DND-41 (cell line): Measurements from ENCODE around the gene CACNA1I.

Experiments used
- ATAC-seq: fragments of 200-7000 bp; cut with Tn5 transposase; 3 replicates; pipeline ENCODE4 v1.9.1; 2021; ENCODE audit warnings: low read depth; ENCODE audit not compliant: insufficient read depth
- DNase-seq: peaks from one replicate; pipeline ENCODE4 v3.0.0-alpha.2; 2020
- H2AFZ ChIP-seq: 2 replicates; pipeline ENCODE4 v1.6.0; 2012; ENCODE audit warnings: low read depth, low read length
- H3K27ac ChIP-seq: 2 replicates; pipeline ENCODE4 v1.5.1; 2012; ENCODE audit warnings: low read length, inconsistent platforms
- H3K27me3 ChIP-seq: fragments of 200-600 bp; sonication (generic); 2 replicates; pipeline ENCODE4 v1.6.0; 2012; ENCODE audit warnings: low read length, mild to moderate bottlenecking, inconsistent platforms; ENCODE audit not compliant: insufficient read depth, poor library complexity
- H3K36me3 ChIP-seq: 2 replicates; pipeline ENCODE4 v1.5.1; 2012; ENCODE audit warnings: low read length, inconsistent platforms; ENCODE audit not compliant: insufficient read depth
- H3K4me1 ChIP-seq: 2 replicates; pipeline ENCODE4 v1.5.1; 2012; ENCODE audit warnings: mild to moderate bottlenecking, low read length; ENCODE audit not compliant: insufficient read depth
- H3K4me2 ChIP-seq: 2 replicates; pipeline ENCODE4 v1.6.0; 2012; ENCODE audit warnings: mild to moderate bottlenecking, moderate library complexity, low read length, inconsistent platforms; ENCODE audit not compliant: insufficient read depth
- H3K4me3 ChIP-seq, 2 experiments: fragments of 200-600 bp in 1 of 2; shearing (Covaris generic) in 1 of 2; 2 replicates each; pipeline ENCODE4 v1.5.1; 2012 to 2016; ENCODE audit warnings: inconsistent platforms in 2 of 2, low read length in 2 of 2, mild to moderate bottlenecking in 2 of 2, low read depth in 1 of 2, moderate library complexity in 1 of 2
- H3K79me2 ChIP-seq: 2 replicates; pipeline ENCODE4 v1.6.0; 2012; ENCODE audit warnings: low read length, inconsistent platforms; ENCODE audit not compliant: insufficient read depth
- H3K9ac ChIP-seq: 2 replicates; pipeline ENCODE4 v1.6.0; 2012; ENCODE audit warnings: low read depth, mild to moderate bottlenecking, inconsistent platforms, low read length, moderate library complexity
- H3K9me3 ChIP-seq: 2 replicates; pipeline ENCODE4 v1.5.1; 2012; ENCODE audit warnings: low read length, moderate library complexity, mild to moderate bottlenecking, inconsistent platforms; ENCODE audit not compliant: insufficient read depth, severe bottlenecking
- H4K20me1 ChIP-seq: 2 replicates; pipeline ENCODE4 v1.6.0; 2012; ENCODE audit warnings: low read length; ENCODE audit not compliant: insufficient read depth
- CTCF ChIP-seq: IDR thresholded peaks from 2 replicates; pipeline ENCODE4 v1.5.1; 2012; ENCODE audit warnings: borderline replicate concordance, low read length, moderate library complexity, mild to moderate bottlenecking; ENCODE audit not compliant: poor library complexity, severe bottlenecking; ENCODE audit errors: extremely low read depth
- EZH2 ChIP-seq: IDR thresholded peaks from 3 replicates; pipeline ENCODE4 v1.6.1; 2012; ENCODE audit warnings: borderline replicate concordance, low read depth, mild to moderate bottlenecking, moderate library complexity, low read length, inconsistent platforms; ENCODE audit not compliant: severe bottlenecking

CACNA1I gene

GRCh38 chr22:39629851-39630250 is 59.3 kb downstream of the CACNA1I start:
- Histone ChIP-seq H3K79me2 (no peaks in the 10 kb centered on the region), H4K20me1 (no peaks in the 10 kb centered on the region), H3K4me3 (no peak overlapping the region), H3K4me2 (no peak overlapping the region), H3K27me3 (no peaks in the 10 kb centered on the region), H3K9me3 (no peaks in the 10 kb centered on the region), H3K4me1 (no peaks in the 10 kb centered on the region), H2AFZ (no peak overlapping the region), H3K9ac (no peak overlapping the region), H3K36me3 (no peaks in the 10 kb centered on the region), H3K27ac (no peak overlapping the region)
- no peak for TF ChIP-seq CTCF
- TF ChIP-seq EZH2, result no peak
- ATAC-seq (no peak), DNase-seq (no peak)

GRCh38 chr22:39630721-39631120 is 60.2 kb downstream of the CACNA1I start:
- DNase-seq (no peak), ATAC-seq (no peak)
- H3K4me1 ChIP-seq, result no peaks in the 10 kb centered on the region
- no peaks in the 10 kb centered on the region for H3K27me3 ChIP-seq
- H3K4me2 ChIP-seq, result no peak overlapping the region
- H3K9me3 ChIP-seq, result no peaks in the 10 kb centered on the region
- H3K27ac ChIP-seq, result no peak overlapping the region
- TF ChIP-seq CTCF (no peak), EZH2 (no peak)
- no peaks in the 10 kb centered on the region for H3K36me3 ChIP-seq
- no peaks in the 10 kb centered on the region for H3K79me2 ChIP-seq
- no peak overlapping the region for H2AFZ ChIP-seq
- no peaks in the 10 kb centered on the region for H4K20me1 ChIP-seq
- no peak overlapping the region for H3K9ac ChIP-seq
- no peak overlapping the region for H3K4me3 ChIP-seq

GRCh38 chr22:39631381-39632286 is 61.1 kb downstream of the CACNA1I start:
- H2AFZ ChIP-seq, result no peak overlapping the region

More at GRCh38 chr22:39631381-39632286, 61.1 kb downstream of the CACNA1I start:
- Histone ChIP-seq H3K4me3 (no peak overlapping the region), H3K9me3 (no peaks in the 10 kb centered on the region), H3K79me2 (no peaks in the 10 kb centered on the region), H3K27me3 (no peaks in the 10 kb centered on the region), H3K27ac (no peak overlapping the region), H3K4me2 (no peak overlapping the region), H4K20me1 (no peaks in the 10 kb centered on the region), H3K9ac (no peak overlapping the region), H3K36me3 (no peaks in the 10 kb centered on the region), H3K4me1 (no peaks in the 10 kb centered on the region)
- TF ChIP-seq EZH2, result no peak
- no peak for TF ChIP-seq CTCF
- DNase-seq (no peak), ATAC-seq (no peak)
